GM18868 (cell line): ENCODE results near the gene SLC24A3.

Experiments used
- ATAC-seq: cut with Tn5 transposase; IDR thresholded peaks from one replicate; pipeline ENCODE4 v1.9.1; 2021; ENCODE audit warnings: mild to moderate bottlenecking, moderate library complexity; ENCODE audit not compliant: unreplicated experiment

Gene SLC24A3

GRCh38 chr20:19212469-19212815 lies at the start of gene SLC24A3:
TSS of gene SLC24A3 (plus strand) at chr20:19212642.
- ATAC-seq: peak; percentile 16

DNA sequence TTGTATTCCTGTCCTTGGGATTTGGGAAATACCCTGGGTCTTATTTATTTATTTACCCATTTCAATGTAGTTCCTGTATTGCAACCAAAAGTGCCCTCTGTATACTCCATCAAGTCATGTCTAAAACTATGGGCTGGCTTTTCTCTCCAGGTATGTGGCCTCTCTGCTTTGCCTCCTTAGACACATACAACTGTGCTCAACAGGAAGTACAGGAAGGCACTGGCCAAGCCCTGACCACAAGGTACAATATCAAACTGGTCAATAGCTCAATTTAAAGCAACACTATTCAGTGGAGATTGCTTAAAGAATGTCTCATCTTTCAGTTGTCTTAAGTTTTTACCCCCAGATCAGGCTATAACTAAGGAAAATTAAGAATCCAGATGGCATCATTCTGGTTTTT lies 42.3 kb upstream of the SLC24A3 start:
- ATAC-seq: no peak

GRCh38 chr20:19172637-19173036 lies 39.8 kb upstream of the SLC24A3 start:
- no peak for ATAC-seq

DNA sequence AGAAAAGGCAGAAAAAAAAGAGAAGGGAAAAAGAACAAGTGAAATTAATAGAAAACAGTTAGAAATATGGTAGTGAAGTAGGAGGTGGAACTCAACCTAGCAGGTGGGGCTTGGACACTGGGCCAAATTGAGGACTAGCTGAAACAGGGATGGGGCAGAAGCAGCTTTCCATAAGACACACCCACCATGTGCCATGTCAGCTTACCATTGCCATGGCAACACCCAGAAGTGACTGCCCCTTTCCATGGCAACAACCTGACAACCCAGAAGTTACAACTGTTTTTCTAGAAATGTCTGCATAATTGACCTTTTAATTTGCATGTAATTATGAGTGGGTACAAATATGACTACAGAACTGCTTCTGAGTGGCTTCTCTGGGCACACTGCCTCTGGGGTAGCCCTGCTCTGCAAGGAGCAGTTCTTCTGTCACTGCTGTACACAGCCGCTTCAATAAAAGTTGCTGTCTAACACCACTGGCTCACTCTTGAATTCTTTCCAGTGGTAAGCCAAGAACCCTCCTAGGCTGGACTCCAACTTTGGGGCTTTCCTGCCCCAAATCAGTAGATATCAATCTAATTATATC lies 35.9 kb upstream of the SLC24A3 start:
- no peak for ATAC-seq

DNA sequence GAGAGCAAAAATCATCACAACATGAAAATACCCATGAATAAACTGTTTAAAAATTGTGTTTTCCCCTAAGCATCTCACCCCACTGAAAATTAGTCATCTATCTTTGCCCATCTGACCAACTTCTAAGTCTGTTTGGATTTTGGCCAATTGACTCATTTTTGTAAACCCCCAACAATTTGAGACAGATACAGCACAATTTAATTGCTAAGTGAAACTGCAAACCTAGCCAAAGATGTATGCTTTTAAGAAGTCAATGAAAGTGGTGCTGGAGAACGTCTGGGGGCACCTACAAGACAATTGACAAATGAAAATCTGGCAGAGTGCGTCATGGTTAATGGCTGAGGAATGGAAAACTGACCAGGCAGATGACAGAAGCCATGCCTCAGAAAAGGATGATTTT lies 30.9 kb upstream of the SLC24A3 start:
- no peak for ATAC-seq

DNA sequence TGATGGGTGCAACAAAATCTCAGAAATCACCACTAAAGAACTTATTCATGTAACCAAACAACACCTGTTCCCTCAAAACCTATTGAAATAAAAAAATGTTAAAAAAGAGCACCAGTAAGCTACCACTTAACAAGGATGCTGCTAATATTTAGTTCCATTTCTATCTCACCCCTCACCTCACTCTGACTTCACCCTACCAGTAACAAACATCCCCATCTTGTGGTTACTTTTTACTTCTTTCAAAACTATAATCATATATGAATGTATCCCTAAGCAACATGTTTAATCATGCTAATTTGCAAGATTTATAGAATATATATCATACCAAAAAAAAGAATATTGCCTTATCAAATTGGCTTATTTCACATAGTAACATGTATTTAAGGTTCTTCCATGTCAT lies 27.4 kb upstream of the SLC24A3 start:
- no peak for ATAC-seq

DNA sequence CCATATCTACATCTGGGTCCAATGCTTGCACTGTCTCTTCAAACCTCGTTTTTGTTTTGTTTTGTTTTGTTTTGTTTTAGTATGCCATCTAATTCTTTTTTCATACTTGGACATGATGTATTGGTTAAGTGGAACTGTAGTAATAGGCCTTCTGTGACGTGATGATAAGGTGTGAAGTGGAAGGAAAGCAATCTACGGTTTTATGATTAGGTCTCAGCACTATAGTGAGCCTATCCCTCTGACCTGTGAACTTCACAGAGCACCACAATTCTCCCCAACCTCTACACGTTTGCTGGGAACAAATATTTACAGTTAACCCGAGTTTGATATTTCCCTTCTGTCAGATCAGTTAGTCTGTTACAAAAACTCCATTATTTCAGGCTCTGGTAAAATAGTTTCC lies 19.1 kb upstream of the SLC24A3 start:
- no peak for ATAC-seq

DNA sequence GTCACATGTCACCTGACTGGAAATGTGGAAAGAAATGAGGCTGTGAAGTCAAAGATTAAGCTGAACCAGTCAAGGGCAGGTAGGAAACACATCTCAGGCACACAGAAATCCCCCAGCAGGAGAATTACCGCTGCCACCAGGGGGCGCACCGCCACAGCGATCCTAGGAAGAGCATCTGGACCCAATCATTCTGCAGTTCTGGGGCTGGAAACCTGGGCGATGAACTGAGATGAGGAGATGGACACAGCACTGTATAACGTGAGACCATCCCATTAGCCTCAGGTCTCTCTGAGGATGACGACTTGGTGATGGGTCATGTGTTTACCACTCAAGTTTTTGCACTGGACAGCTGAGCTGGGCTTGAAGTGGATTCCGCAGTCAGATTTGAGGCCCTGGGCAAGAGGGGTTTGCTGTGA lies 6.5 kb upstream of the SLC24A3 start:
- ATAC-seq: no peak

DNA sequence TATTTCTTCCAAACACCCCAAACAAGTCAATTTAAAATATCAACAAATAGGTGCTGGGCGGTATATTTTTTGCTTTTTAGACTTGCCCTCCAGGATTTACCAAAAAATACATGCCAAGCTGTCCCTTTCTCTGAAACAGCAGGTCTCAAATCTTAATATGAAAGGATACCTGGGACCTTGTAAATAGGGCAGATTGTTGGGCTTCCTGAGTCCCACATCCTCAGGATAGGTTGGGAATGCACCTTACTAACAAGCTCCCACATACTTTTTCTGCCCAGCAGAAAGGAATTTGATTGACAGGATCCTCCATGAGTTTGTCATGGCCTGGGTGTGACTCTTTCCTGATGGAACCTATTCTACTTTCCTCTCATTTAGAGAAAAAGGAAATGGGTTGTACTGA lies 4.9 kb upstream of the SLC24A3 start:
- ATAC-seq: no peak

DNA sequence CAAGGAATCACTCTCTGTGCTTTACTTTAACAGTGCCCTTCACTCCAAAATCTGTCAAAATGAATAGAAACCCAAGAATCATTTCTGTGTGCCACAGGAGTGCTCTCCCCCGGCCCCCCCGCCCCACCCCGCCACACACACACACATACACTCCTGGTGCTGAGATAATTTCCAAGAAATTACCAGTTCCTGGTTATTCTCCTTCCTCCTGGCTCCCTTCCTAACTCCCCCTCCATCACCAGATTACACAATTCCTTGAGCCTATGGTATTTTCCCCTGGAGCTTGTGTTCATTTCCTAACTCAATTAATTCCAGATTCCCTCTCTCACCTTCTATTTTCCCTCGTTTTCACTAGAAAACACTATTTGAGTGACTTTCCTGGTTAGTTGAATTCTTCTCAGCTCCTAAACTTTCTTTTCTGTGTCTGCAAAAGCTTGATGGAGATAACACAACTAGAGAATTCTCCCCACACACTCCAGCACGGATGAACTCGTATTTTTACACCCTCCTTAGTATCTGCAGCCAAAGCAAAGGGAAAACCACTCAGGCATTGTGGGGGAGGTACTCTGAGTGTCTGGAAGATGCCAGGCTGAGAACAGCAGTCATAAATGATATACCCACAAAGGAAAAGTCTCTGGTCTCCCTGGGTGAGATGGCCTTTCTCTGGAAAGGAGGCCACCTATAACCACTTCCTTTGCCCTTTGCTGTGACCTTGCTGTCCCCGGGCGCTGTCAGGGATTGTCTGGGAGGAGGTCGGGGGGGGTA lies 1.9 kb upstream of the SLC24A3 start:
- no peak for ATAC-seq

- ATAC-seq: no peak
These were observed 1.2 kb upstream of the SLC24A3 start for GRCh38 chr20:19211252-19211651.

GRCh38 chr20:19211661-19212468 lies 577 bp upstream of the SLC24A3 start:
- ATAC-seq: no peak

GRCh38 chr20:19212821-19213502 lies 520 bp downstream of the SLC24A3 start:
- ATAC-seq: peak; percentile 69

DNA sequence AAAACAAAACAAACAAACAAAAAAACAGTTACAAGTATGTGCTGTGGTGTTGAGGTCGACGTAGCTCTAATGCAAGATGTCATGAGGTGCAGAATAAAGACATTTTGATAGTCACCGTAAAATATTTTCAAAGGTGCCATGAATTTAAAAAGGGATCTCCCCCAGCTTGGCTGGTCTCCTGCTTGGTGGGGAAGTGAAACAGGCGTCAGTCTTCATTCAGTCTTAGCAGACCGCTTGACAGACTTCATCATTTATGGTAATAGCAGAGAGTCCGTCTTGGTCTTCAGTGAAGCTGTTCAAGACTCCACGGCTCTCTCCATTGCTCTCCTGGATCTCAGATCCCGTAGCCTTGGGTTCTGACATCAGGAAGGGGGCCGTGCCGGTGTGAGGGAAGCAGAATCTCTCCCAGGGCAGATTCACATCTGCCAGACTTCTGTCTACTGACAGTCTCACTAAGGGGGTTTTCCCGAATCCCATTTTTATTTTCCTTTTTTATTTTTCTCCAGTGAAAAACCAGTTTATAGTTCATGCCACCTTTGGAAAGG lies 1.6 kb downstream of the SLC24A3 start:
- ATAC-seq: no peak

DNA sequence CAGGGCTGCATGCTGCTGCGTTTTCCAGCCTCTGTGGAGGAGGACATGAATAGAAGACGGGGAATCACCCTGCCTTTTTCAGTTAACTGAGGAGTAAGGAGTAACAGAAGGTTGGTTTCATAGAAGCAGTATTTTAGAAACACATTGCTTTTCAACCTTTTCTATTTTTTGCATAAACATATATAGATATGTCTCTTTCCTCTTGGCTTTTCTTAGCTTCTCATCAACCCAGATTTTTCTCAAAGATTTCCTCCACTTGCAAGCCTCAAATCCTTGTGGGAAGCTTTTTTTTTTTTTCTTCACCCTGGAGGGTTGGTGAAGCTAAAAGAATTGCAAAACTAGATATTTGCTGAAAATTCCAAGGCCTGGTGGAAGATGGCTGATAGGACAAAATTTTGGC lies 6.0 kb downstream of the SLC24A3 start:
- ATAC-seq: no peak

DNA sequence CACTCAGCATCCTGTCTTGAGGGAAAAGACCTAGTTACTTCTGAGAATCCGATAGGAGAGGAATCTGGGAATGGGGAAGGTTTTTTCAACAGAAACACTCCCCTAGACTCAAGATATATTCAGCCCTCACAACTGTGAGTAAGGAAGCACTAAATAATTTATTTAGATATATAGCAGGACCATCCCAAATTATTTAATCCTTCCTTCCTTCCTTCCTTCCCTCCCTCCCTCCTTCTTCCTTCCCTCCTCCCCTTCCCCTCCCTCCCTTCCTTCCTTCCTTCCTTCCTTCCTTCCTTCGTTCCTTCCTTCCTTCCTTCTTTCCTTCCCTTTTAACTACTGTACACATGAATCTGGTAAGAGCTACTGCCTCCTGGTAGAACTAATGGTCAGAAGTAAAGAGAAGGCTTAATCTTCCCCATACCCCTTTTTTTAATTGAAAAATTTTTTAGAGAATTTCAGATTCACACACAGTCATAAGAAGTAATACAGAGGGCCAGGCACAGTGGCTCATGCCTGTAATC lies 10.1 kb downstream of the SLC24A3 start:
- ATAC-seq: no peak

DNA sequence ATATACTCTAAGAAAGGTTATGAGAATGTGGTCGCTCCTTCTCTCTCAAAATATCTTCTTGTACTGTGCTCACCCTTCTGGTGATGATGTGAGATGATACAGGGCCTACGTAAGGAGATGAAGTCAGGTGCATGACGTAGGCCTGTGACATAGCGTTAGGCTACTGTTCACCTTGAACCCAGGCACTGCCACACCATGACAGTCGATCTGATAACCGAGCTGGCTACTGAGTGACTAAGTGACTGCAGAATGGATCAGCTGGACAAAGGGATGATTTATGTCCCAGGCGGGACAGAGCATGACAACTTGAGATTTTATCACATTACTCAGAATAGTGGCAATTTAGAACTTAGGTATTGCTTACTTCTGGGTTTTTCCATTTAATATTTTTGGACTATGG lies 11.2 kb downstream of the SLC24A3 start:
- ATAC-seq: no peak

GRCh38 chr20:19231359-19232035 lies 19.1 kb downstream of the SLC24A3 start:
- no peak for ATAC-seq

DNA sequence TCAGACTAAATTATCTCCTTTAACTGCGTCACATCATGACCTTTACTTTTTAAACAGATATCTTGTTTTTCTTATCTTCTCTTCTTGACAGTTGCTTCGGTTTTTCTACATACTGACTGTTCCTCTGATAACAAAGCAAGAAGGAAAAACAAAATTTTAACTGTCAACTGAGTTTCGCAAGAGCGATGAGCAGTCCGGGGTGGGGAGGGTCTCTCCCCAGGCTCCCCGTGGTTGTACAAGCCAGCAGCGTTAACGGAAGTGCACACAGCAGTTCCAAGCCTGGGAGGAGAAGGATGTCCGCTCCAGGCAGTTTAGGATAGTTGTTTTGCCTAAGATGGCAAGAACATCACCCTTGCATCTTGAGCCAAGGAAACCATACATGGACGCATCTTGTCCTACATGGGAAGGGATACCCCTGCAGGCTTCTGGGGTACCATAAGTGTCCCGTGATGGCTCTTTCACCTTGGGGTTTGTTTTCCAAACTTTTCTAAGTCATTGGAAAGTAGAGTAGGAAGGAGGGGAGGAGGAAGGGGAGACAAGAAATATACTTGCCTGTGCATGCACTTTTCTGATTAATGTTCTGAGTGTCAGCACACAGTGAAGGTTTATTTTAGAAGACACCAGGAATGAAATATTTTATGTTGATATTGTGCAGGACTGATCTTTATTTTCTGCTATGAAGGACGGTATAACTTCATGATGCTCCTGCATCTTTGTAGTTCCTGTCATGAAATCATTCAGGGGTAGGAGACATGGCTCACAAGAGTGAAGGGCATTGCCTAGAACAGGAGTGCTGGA lies 20.8 kb downstream of the SLC24A3 start:
- no peak for ATAC-seq
